WTC11 (cell line): ENCODE measurements around the gene PATE2. TPM values are rescaled to one million over a fixed set of nuclear protein-coding genes. Genes with fewer than 3 reads are reported as not detected.

Experiments used
- ATAC-seq: fragments of 200-7000 bp; cut with Tn5 transposase; 2 replicates; pipeline ENCODE4 v1.10.0; 2021; ENCODE audit warnings: mild to moderate bottlenecking, moderate library complexity
- CTCF ChIA-PET: fragments of 300-600 bp; sonication (Branson Sonifier 250); formaldehyde crosslinking; loops from one replicate; lab custom pipeline; 2021; ENCODE audit warnings: antibody characterized with exemption; lab: Charles Lee
- POLR2A ChIA-PET: fragments of 350-600 bp; sonication (Branson Sonifier 250); formaldehyde crosslinking; loops from one replicate; lab custom pipeline; 2021; ENCODE audit warnings: antibody characterized with exemption; lab: Charles Lee
- DNase-seq: peaks from one replicate; pipeline ENCODE4 v3.0.0; 2021; ENCODE audit warnings: low spot score
- H3K27ac Mint-ChIP-seq: 2 replicates; pipeline ENCODE4 v1.8.0; 2021; ENCODE audit warnings: mixed read lengths
- H3K27me3 Mint-ChIP-seq: 2 replicates; pipeline ENCODE4 v1.8.0; 2021; ENCODE audit warnings: low read depth, mild to moderate bottlenecking, moderate library complexity, mixed read lengths
- H3K36me3 Mint-ChIP-seq: 2 replicates; pipeline ENCODE4 v1.8.0; 2021; ENCODE audit warnings: mixed read lengths
- H3K4me1 Mint-ChIP-seq: 2 replicates; pipeline ENCODE4 v1.8.0; 2022; ENCODE audit warnings: mixed read lengths
- H3K4me3 Mint-ChIP-seq: 2 replicates; pipeline ENCODE4 v1.8.0; 2021; ENCODE audit warnings: mild to moderate bottlenecking, moderate library complexity, mixed read lengths
- H3K9me3 Mint-ChIP-seq: 2 replicates; pipeline ENCODE4 v1.8.0; 2021; ENCODE audit warnings: mixed read lengths
- AFF4 ChIP-seq: sonication (generic); formaldehyde crosslinking; IDR thresholded peaks from 2 replicates; pipeline ENCODE4 v1.8.1; 2023; ENCODE audit warnings: mild to moderate bottlenecking, missing genetic modification reagents, borderline replicate concordance
- AR ChIP-seq: fragments of 250-450 bp; sonication (Bioruptor Pico); IDR thresholded peaks from 2 replicates; pipeline ENCODE4 v1.9.0; 2021; ENCODE audit warnings: mild to moderate bottlenecking
- ATF1 ChIP-seq: sonication (generic); formaldehyde crosslinking; IDR thresholded peaks from 2 replicates; pipeline ENCODE4 v1.8.1; 2023; ENCODE audit warnings: mild to moderate bottlenecking, moderate library complexity, missing genetic modification reagents
- CBFB ChIP-seq: sonication (generic); formaldehyde crosslinking; IDR thresholded peaks from 2 replicates; pipeline ENCODE4 v1.8.1; 2022; ENCODE audit warnings: mild to moderate bottlenecking, low read depth, missing genetic modification reagents
- FOXK1 ChIP-seq: sonication (generic); formaldehyde crosslinking; IDR thresholded peaks from 2 replicates; pipeline ENCODE4 v1.8.0; 2022; ENCODE audit warnings: mild to moderate bottlenecking, moderate library complexity, missing genetic modification reagents
- HMGA2 ChIP-seq: fragments of 250-450 bp; sonication (Bioruptor Pico); IDR thresholded peaks from 2 replicates; pipeline ENCODE4 v1.4.0; 2021; ENCODE audit warnings: mild to moderate bottlenecking, moderate library complexity
- MXD4 ChIP-seq: fragments of 250-450 bp; sonication (Bioruptor Pico); IDR thresholded peaks from 2 replicates; pipeline ENCODE4 v1.8.0; 2021; ENCODE audit warnings: mild to moderate bottlenecking, moderate library complexity, borderline replicate concordance
- NR2C2 ChIP-seq: sonication (generic); formaldehyde crosslinking; IDR thresholded peaks from 2 replicates; pipeline ENCODE4 v1.8.0; 2022; ENCODE audit warnings: mild to moderate bottlenecking, missing genetic modification reagents
- OVOL2 ChIP-seq: fragments of 250-450 bp; sonication (Bioruptor Pico); IDR thresholded peaks from 2 replicates; pipeline ENCODE4 v1.9.0; 2021; ENCODE audit warnings: mild to moderate bottlenecking, borderline replicate concordance
- RORB ChIP-seq: fragments of 250-450 bp; sonication (Bioruptor Pico); IDR thresholded peaks from 2 replicates; pipeline ENCODE4 v1.9.0; 2021; ENCODE audit warnings: mild to moderate bottlenecking
- SMAD4 ChIP-seq: sonication (generic); formaldehyde crosslinking; IDR thresholded peaks from 2 replicates; pipeline ENCODE4 v1.8.0; 2022; ENCODE audit warnings: mild to moderate bottlenecking, missing genetic modification reagents
- TEAD1 ChIP-seq: sonication (generic); formaldehyde crosslinking; IDR thresholded peaks from 2 replicates; pipeline ENCODE4 v1.8.0; 2022; ENCODE audit warnings: mild to moderate bottlenecking, missing genetic modification reagents
- TP53 ChIP-seq: sonication (generic); formaldehyde crosslinking; IDR thresholded peaks from 2 replicates; pipeline ENCODE4 v1.8.1; 2023; ENCODE audit warnings: mild to moderate bottlenecking, missing genetic modification reagents
- ZBTB21 ChIP-seq: sonication (generic); formaldehyde crosslinking; IDR thresholded peaks from 2 replicates; pipeline ENCODE4 v1.8.1; 2023; ENCODE audit warnings: mild to moderate bottlenecking, missing genetic modification reagents, borderline replicate concordance
- ZNF121 ChIP-seq: sonication (generic); formaldehyde crosslinking; IDR thresholded peaks from 2 replicates; pipeline ENCODE4 v1.8.0; 2023; ENCODE audit warnings: missing genetic modification reagents
- ZNF281 ChIP-seq: sonication (generic); formaldehyde crosslinking; IDR thresholded peaks from 2 replicates; pipeline ENCODE4 v1.8.0; 2023; ENCODE audit warnings: mild to moderate bottlenecking, missing genetic modification reagents
- ZNF317 ChIP-seq: sonication (generic); formaldehyde crosslinking; IDR thresholded peaks from 2 replicates; pipeline ENCODE4 v1.8.1; 2023; ENCODE audit warnings: low read depth, mild to moderate bottlenecking, moderate library complexity, missing genetic modification reagents, borderline replicate concordance
- ZNF425 ChIP-seq: fragments of 250-450 bp; sonication (Bioruptor Pico); conservative IDR thresholded peaks from 2 replicates; pipeline ENCODE4 v1.9.0; 2021; ENCODE audit warnings: mild to moderate bottlenecking
- ZNF512 ChIP-seq: sonication (generic); formaldehyde crosslinking; IDR thresholded peaks from 2 replicates; pipeline ENCODE4 v1.8.1; 2022; ENCODE audit warnings: missing genetic modification reagents, borderline replicate concordance
- ZSCAN18 ChIP-seq: fragments of 250-450 bp; sonication (Bioruptor Pico); IDR thresholded peaks from 2 replicates; pipeline ENCODE4 v2.1.2; 2022; ENCODE audit warnings: mild to moderate bottlenecking, moderate library complexity
- total RNA-seq: library from RNA; stranded (reverse); gene quantifications from 3 replicates; pipeline ENCODE4 v1.2.3, GENCODE V29; 2021

Gene PATE2
- total RNA-seq, 1 experiment from 2014 or later: not detected

- TF ChIP-seq ZNF512 (no peak), ZNF317 (CRISPR knock-in tag) (no peak), MXD4 (no peak), AFF4 (CRISPR knock-in tag) (no peak), RORB (CRISPR knock-in tag) (no peak), SMAD4 (CRISPR knock-in tag) (no peak), OVOL2 (CRISPR knock-in tag) (no peak), ATF1 (CRISPR knock-in tag) (no peak), ZNF281 (CRISPR knock-in tag) (no peak), AR (CRISPR knock-in tag) (no peak), NR2C2 (CRISPR knock-in tag) (no peak), FOXK1 (CRISPR knock-in tag) (no peak), CBFB (CRISPR knock-in tag) (no peak), ZNF425 (no peak), HMGA2 (CRISPR knock-in tag) (no peak), TEAD1 (CRISPR knock-in tag) (no peak), TP53 (CRISPR knock-in tag) (no peak), ZBTB21 (no peak), ZSCAN18 (CRISPR knock-in tag) (no peak), ZNF121 (no peak)
- TF ChIP-seq, all 79 proteins: peak for 0
- no peak for ATAC-seq
Observed at GRCh38 chr11:125766251-125766650, 12.4 kb downstream of the PATE2 start.

More at GRCh38 chr11:125766251-125766650, 12.4 kb downstream of the PATE2 start:
- H3K4me3 Mint-ChIP-seq: no peak overlapping the region
- H3K9me3 Mint-ChIP-seq: no peaks in the 10 kb centered on the region
- H3K36me3 Mint-ChIP-seq: no peaks in the 10 kb centered on the region
- no peak for DNase-seq
- no peak overlapping the region for H3K27ac Mint-ChIP-seq
- H3K4me1 Mint-ChIP-seq: peaks cover 6% of the 10 kb centered on the region
- CTCF ChIA-PET: no interaction called here
- H3K27me3 Mint-ChIP-seq: no peaks in the 10 kb centered on the region; the same call in 1 of the 2 replicates
- POLR2A ChIA-PET: no interaction called here
